HEK293T (cell line): ENCODE data around the gene TNFRSF21.

Source experiments
- BHLHE40 ChIP-seq: fragments of 450-650 bp; IDR thresholded peaks from 2 replicates; pipeline ENCODE4 v1.6.1; 2016; ENCODE audit warnings: mild to moderate bottlenecking, moderate library complexity, borderline replicate concordance
- CTBP1 ChIP-seq: fragments of 450-650 bp; IDR thresholded peaks from 2 replicates; pipeline ENCODE4 v1.6.1; 2016; ENCODE audit warnings: borderline replicate concordance
- ELF4 ChIP-seq: fragments of 450-650 bp; IDR thresholded peaks from 2 replicates; pipeline ENCODE4 v1.6.1; 2017; ENCODE audit warnings: antibody characterized with exemption
- FOXA1 ChIP-seq: fragments of 450-650 bp; IDR thresholded peaks from 2 replicates; pipeline ENCODE4 v1.6.1; 2016; ENCODE audit warnings: mild to moderate bottlenecking
- FOXK2 ChIP-seq: fragments of 450-650 bp; IDR thresholded peaks from 2 replicates; pipeline ENCODE4 v1.6.1; 2016; ENCODE audit warnings: mild to moderate bottlenecking
- FOXM1 ChIP-seq: fragments of 450-650 bp; IDR thresholded peaks from 2 replicates; pipeline ENCODE4 v1.6.1; 2017; ENCODE audit warnings: mild to moderate bottlenecking, borderline replicate concordance
- NFRKB ChIP-seq: fragments of 450-650 bp; IDR thresholded peaks from 2 replicates; pipeline ENCODE4 v1.6.1; 2016; ENCODE audit warnings: mild to moderate bottlenecking, moderate library complexity
- SUZ12 ChIP-seq: fragments of 450-650 bp; IDR thresholded peaks from 2 replicates; pipeline ENCODE4 v1.6.1; 2016; ENCODE audit warnings: mild to moderate bottlenecking
- TARDBP ChIP-seq: fragments of 450-650 bp; IDR thresholded peaks from 2 replicates; pipeline ENCODE4 v1.6.1; 2016
- ZNF384 ChIP-seq: fragments of 450-650 bp; IDR thresholded peaks from 2 replicates; pipeline ENCODE4 v1.6.1; 2016
- TF ChIP-seq, protein P1 (sequence below): fragments of 450-650 bp; IDR thresholded peaks from 2 replicates; pipeline ENCODE4 v1.6.1; 2016

DNA sequence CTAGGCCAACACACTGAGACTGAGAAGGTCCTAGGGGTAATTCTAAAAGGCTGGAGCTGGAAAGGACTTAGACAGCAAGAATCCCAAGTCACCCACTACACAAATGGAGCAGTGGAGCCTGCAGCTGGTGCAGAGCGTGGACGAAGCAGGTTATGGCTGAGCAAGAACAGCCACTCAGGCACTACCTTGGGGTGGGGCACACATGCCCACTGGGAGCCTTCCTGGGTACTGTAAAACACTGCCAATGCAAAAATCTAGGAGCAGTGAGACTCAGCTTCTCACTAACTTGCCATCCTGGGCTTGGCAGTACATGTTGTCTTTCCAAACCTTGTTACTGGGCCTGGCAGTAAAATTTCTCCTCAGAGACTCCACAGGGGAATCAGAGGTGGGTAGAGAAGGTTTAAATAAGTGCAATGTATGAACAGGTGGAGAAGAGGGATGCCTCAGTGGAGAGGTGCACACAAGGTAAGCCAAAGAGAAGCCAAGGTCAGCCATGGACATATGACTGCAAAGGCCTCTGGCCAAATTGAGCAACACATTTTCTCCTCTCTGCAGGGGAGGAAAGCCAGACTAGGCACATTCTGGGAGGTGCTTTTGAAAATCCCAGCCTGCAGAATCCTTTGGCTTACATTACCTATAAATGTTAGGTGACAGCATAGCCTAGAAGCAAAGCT, 105.6 kb downstream of the TNFRSF21 start:
- TF ChIP-seq FOXK2 (no peak), FOXA1 (no peak), CTBP1 (no peak), TARDBP (no peak), ELF4 (no peak), BHLHE40 (no peak), ZNF384 (no peak), SUZ12 (no peak), NFRKB (no peak), FOXM1 (no peak)
- TF ChIP-seq, protein P1, sequence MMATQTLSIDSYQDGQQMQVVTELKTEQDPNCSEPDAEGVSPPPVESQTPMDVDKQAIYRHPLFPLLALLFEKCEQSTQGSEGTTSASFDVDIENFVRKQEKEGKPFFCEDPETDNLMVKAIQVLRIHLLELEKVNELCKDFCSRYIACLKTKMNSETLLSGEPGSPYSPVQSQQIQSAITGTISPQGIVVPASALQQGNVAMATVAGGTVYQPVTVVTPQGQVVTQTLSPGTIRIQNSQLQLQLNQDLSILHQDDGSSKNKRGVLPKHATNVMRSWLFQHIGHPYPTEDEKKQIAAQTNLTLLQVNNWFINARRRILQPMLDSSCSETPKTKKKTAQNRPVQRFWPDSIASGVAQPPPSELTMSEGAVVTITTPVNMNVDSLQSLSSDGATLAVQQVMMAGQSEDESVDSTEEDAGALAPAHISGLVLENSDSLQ = no peak
